HepG2 (cell line): ENCODE measurements around the gene PEMT. TPM values are rescaled to one million over a fixed set of nuclear protein-coding genes. Genes with fewer than 3 reads are reported as not detected.
A peak's percentile ranks its signal among the peaks of the same experiment; 100 is the strongest.

Source experiments
- CEBPG ChIP-seq: IDR thresholded peaks from 2 replicates; pipeline ENCODE4 v1.6.1; 2016
- HNRNPL ChIP-seq: fragments of 200-400 bp; formaldehyde crosslinking; IDR thresholded peaks from 2 replicates; pipeline ENCODE4 v1.6.1; 2017; ENCODE audit warnings: mild to moderate bottlenecking, low read depth, low read length
- KDM2A ChIP-seq: sonication (generic); formaldehyde crosslinking; IDR thresholded peaks from 2 replicates; pipeline ENCODE4 v1.4.0; 2020; ENCODE audit warnings: low read depth, missing genetic modification reagents, borderline replicate concordance
- NFKBIZ ChIP-seq: IDR thresholded peaks from 2 replicates; pipeline ENCODE4 v1.6.1; 2018; ENCODE audit warnings: missing genetic modification reagents, missing compliant biosample characterization
- SP2 ChIP-seq: sonication (generic); formaldehyde crosslinking; IDR thresholded peaks from 2 replicates; pipeline ENCODE4 v1.5.1; 2020; ENCODE audit warnings: mild to moderate bottlenecking, missing genetic modification reagents
- WIZ ChIP-seq: sonication (generic); formaldehyde crosslinking; IDR thresholded peaks from 2 replicates; pipeline ENCODE4 v1.5.1; 2020; ENCODE audit warnings: mild to moderate bottlenecking, missing genetic modification reagents
- YY1 ChIP-seq: IDR thresholded peaks from 2 replicates; pipeline ENCODE4 v1.6.1; 2011; ENCODE audit warnings: low read length, low read depth, moderate library complexity, mild to moderate bottlenecking; ENCODE audit not compliant: insufficient read depth, insufficient replicate concordance
- polyA plus RNA-seq, 8 experiments: library from polyadenylated mRNA; depleted of rRNA in 3 of 8; stranded (reverse) in 7 of 8; unstranded in 1 of 8; fragments of >200 nt; fragmentation: Illumina TruSeq in 4 of 8; extraction: Trizol in 4 of 8; gene quantifications; 2 replicates each; pipeline versions ENCODE4 v1.2.1 to v1.2.3, GENCODE V29; 2011 to 2016; ENCODE audit warnings: low read depth in 4 of 8, missing spikeins in 1 of 8, mixed read lengths in 1 of 8; ENCODE audit not compliant: insufficient read depth in 1 of 8
- total RNA-seq, 5 experiments: library from RNA; depleted of rRNA; stranded (reverse); fragments of >200 nt; fragmentation: Illumina TruSeq; extraction: Trizol; gene quantifications; 2 replicates each; pipeline ENCODE4 v1.2.3, GENCODE V29; 2016; ENCODE audit warnings: low read depth in 1 of 5
- TF ChIP-seq, protein P1 (sequence below): sonication (generic); formaldehyde crosslinking; IDR thresholded peaks from 2 replicates; pipeline ENCODE4 v1.4.0; 2020; ENCODE audit warnings: mild to moderate bottlenecking, missing genetic modification reagents
- TF ChIP-seq, protein P2 (sequence below): sonication (generic); formaldehyde crosslinking; IDR thresholded peaks from 2 replicates; pipeline ENCODE4 v1.4.0; 2020; ENCODE audit warnings: missing genetic modification reagents
- TF ChIP-seq, protein P3 (sequence below): sonication (generic); formaldehyde crosslinking; IDR thresholded peaks from 2 replicates; pipeline ENCODE4 v1.8.1; 2023; ENCODE audit warnings: mild to moderate bottlenecking, missing genetic modification reagents

The PEMT gene
- total and polyA plus RNA-seq, 2 of the 13 experiments (the other 11 are each of a cell fraction or from before 2014, with no cell fraction given): 31.7 to 43.6 TPM

DNA sequence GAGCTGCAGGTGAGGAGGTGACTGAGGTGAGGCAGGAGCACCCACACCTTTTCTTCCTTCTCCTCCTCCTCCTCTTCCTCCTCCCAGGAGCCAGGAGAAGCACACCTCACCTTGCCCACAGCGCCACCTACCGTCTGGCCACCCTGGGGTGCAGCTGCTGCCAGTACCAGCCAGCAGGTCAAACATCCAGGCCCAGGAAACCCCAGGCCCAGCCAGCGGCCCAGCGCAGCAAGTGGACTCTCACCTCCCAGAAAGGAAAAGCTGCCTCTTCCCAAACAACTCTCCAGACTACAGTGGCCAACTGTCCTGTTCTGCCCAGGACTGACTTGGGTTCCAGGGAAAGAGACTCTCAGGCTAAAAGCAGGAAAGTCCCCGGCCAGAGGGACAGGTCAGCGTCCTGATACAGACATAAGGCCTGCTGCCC, 22.7 kb downstream of the PEMT start (continued):
- TF ChIP-seq, protein P1, sequence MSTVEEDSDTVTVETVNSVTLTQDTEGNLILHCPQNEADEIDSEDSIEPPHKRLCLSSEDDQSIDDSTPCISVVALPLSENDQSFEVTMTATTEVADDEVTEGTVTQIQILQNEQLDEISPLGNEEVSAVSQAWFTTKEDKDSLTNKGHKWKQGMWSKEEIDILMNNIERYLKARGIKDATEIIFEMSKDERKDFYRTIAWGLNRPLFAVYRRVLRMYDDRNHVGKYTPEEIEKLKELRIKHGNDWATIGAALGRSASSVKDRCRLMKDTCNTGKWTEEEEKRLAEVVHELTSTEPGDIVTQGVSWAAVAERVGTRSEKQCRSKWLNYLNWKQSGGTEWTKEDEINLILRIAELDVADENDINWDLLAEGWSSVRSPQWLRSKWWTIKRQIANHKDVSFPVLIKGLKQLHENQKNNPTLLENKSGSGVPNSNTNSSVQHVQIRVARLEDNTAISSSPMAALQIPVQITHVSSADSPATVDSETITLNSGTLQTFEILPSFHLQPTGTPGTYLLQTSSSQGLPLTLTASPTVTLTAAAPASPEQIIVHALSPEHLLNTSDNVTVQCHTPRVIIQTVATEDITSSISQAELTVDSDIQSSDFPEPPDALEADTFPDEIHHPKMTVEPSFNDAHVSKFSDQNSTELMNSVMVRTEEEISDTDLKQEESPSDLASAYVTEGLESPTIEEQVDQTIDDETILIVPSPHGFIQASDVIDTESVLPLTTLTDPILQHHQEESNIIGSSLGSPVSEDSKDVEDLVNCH (CRISPR knock-in tag): no peak
- TF ChIP-seq CEBPG (CRISPR knock-in tag) (no peak), HNRNPL (peak; percentile 71; the same call in 1 of the 2 replicates), WIZ (no peak), KDM2A (CRISPR knock-in tag) (peak; percentile 58; the same call in 1 of the 2 replicates), SP2 (CRISPR knock-in tag) (no peak), NFKBIZ (CRISPR knock-in tag) (peak; percentile 37; the same call in 1 of the 2 replicates), YY1 (peak; percentile 12)
- TF ChIP-seq, protein P2, sequence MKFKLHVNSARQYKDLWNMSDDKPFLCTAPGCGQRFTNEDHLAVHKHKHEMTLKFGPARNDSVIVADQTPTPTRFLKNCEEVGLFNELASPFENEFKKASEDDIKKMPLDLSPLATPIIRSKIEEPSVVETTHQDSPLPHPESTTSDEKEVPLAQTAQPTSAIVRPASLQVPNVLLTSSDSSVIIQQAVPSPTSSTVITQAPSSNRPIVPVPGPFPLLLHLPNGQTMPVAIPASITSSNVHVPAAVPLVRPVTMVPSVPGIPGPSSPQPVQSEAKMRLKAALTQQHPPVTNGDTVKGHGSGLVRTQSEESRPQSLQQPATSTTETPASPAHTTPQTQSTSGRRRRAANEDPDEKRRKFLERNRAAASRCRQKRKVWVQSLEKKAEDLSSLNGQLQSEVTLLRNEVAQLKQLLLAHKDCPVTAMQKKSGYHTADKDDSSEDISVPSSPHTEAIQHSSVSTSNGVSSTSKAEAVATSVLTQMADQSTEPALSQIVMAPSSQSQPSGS (CRISPR knock-in tag): peak; percentile 42; the same call in 1 of the 2 replicates
- TF ChIP-seq, protein P3, sequence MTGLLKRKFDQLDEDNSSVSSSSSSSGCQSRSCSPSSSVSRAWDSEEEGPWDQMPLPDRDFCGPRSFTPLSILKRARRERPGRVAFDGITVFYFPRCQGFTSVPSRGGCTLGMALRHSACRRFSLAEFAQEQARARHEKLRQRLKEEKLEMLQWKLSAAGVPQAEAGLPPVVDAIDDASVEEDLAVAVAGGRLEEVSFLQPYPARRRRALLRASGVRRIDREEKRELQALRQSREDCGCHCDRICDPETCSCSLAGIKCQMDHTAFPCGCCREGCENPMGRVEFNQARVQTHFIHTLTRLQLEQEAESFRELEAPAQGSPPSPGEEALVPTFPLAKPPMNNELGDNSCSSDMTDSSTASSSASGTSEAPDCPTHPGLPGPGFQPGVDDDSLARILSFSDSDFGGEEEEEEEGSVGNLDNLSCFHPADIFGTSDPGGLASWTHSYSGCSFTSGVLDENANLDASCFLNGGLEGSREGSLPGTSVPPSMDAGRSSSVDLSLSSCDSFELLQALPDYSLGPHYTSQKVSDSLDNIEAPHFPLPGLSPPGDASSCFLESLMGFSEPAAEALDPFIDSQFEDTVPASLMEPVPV (CRISPR knock-in tag): no peak
